GM12875 (cell line): ENCODE data around the gene SGF29.
"Not testable (repeated sequence)": the region's sequence is repeated elsewhere in the genome, so short reads cannot be mapped to it uniquely, and the experiment has no call there.

Experiments used
- H3K4me3 ChIP-seq: one replicate; pipeline ENCODE4 v1.5.1; 2011; ENCODE audit warnings: low read depth, low read length, control low read depth
- TF ChIP-seq, protein P1 (sequence below): IDR thresholded peaks from 2 replicates; pipeline ENCODE4 v1.5.1; 2011; ENCODE audit warnings: low read depth, mild to moderate bottlenecking, control low read depth, inconsistent platforms, low read length, moderate library complexity, borderline replicate concordance; ENCODE audit not compliant: insufficient read depth

Gene SGF29

DNA sequence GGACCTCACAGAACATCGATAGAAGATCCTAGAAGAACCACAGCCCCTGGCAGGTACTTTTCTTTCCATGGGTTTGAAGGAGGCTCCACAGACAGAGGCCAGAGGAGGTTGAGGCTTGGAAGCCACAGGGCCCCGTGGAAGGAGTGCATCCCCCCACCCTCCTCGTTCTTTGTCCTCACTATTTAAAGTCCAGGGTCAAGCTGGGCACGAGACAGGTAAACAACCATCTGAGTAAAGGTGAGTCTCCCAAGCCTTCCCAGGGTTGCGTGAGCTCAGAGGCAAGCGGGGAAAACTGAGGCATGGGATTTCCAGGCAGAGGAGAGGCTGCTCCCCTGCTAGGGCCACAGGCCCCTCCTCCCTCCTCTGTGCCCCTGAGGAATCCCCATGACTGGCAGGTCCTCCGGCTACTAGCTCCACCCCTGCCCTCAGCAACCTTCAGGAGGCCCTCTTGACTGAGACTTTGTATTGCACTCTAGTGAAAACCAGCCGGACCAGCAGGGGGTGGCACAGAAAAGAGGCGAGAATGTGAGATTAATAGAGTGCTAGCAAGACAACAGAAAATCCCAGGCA is 44.1 kb downstream of the SGF29 start:
- no peak overlapping the region for H3K4me3 ChIP-seq
- TF ChIP-seq, protein P1, sequence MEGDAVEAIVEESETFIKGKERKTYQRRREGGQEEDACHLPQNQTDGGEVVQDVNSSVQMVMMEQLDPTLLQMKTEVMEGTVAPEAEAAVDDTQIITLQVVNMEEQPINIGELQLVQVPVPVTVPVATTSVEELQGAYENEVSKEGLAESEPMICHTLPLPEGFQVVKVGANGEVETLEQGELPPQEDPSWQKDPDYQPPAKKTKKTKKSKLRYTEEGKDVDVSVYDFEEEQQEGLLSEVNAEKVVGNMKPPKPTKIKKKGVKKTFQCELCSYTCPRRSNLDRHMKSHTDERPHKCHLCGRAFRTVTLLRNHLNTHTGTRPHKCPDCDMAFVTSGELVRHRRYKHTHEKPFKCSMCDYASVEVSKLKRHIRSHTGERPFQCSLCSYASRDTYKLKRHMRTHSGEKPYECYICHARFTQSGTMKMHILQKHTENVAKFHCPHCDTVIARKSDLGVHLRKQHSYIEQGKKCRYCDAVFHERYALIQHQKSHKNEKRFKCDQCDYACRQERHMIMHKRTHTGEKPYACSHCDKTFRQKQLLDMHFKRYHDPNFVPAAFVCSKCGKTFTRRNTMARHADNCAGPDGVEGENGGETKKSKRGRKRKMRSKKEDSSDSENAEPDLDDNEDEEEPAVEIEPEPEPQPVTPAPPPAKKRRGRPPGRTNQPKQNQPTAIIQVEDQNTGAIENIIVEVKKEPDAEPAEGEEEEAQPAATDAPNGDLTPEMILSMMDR: no peak

DNA sequence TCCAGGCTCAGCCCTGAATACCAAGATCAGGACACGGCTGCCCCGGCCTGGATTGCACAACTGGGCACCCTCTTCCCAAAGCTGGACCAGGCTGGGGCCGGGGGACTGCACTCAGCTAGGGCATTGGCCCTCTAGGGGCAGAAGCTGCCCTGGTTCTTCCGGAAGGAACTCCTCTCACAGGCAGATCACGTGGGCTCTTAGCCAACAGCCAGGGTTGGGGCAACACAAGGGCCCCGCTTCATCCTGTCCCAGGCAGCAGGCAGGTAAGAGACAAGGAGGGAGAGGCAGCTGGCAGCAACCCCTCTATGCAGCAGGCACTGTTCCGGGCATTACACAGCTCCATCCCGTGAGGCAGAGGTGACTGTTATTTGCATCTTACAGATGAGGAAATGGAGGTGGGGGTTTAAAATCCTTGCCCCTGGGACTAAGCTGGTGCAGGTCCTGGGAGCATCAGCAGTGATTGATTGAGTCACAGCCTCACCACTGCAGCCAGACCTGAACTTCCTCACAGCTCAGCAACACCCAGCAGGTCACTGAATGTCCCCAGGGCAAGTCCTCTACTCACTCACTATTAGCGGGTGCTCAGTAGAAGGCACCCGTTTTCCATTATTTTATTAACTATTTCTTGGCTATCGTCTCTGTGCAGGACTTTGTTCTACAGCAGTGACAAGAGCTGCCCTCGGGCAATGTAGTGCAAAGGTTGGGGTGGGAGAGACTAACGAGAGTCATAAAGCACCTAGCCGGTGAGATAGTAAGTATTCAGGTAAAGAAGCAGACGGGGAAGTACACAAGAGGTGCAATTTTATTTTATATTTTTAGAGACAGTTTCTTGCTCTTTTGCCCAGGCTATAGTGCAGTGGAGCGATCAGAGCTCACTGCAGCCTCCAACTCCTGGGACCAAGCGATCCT is 45.9 kb downstream of the SGF29 start:
- not testable (repeated sequence) for H3K4me3 ChIP-seq

DNA sequence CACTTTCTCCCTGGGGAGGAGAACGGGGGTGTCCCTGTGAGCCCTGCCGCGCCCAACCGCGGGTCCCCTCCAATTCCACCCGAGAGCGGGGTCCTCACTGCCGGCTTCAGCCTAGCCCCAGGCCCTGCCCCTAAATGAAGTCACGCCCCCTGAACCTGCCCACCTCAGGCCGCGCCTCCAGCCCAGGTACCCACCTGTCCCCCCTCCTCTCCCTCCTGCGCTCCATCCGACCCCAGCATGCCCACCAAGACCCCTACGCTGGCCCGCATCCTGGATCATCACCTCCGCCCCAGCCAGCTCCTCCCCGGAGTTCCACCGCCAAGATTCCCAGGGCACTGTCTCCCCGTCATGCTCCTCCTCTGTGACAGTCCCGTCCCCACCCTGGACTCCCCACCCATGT is 47.2 kb downstream of the SGF29 start:
- H3K4me3 ChIP-seq: not testable (repeated sequence)

DNA sequence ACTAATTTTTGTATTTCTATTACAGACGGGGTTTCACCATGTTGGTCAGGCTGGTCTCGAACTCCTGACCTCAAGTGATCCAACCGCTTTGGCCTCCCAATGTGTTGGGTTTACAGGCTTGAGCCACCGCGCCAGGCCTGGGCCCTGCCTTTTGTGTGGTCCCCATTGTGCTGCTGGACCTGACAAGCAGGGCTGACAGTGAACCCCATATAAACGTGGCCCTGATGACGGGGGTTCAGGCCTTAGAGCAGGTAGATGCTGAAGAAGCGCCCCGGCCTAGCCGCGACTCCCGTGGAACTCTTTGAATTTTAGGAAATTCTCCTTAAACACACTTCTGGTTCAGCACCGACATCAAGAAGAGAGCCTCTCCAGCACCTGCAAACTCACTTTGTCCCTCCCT is 47.9 kb downstream of the SGF29 start:
- H3K4me3 ChIP-seq: not testable (repeated sequence)

GRCh38 chr16:28602062-28602461 is 48.3 kb downstream of the SGF29 start:
- not testable (repeated sequence) for H3K4me3 ChIP-seq

DNA sequence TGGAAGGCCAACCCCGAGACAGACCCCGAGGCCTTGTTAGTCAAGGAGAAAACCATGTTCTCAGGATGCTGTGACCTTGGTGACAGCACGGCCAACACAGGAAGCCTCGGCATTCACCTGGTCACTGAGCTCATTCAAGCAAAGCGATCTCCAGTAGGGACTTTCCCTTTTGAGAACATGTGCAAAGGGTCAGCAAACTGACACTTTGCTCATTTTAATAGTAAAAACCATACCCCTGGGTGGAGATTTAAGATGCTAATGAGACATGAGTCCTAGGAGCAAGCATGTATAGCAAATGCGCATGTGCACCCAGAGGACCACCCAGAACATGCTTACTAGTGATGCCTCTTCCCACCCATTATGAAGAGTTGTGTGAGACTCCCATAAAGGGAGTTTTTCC is 48.8 kb downstream of the SGF29 start:
- TF ChIP-seq, protein P1: no peak
- no peak overlapping the region for H3K4me3 ChIP-seq

- no peak overlapping the region for H3K4me3 ChIP-seq
- TF ChIP-seq, protein P1: no peak
Measured at GRCh38 chr16:28603381-28604185, 49.9 kb downstream of the SGF29 start.

DNA sequence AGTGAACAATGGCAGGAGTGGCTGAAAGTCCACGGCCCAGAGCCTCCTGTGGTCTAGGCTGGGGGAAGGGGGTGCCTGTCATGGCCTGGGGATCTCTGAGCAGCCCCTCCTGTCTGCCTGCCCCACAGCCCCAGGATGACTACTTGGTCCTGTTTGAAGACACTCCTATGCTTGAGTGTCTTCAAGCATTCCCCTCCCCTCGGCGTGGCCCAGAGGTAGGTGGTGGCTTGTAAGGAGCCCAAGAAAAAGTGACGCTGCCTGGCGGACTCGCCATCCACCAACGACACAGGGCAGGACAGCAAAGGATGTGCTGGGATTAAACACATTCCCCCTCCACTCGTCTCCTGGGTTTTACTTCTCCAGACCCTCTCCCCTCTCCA is 50.5 kb downstream of the SGF29 start:
- TF ChIP-seq, protein P1: no peak
- no peak overlapping the region for H3K4me3 ChIP-seq
